Measurements from ENCODE around the gene FRMD3.

GRCh38 chr9:83270116-83270515 is 268.1 kb downstream of the FRMD3 start:
- TF ChIP-seq CTCF (IDR thresholded peaks at IDR 0.05; ENCODE audit: low read depth, low read length, missing input control) (no peak), SP1 (IDR thresholded peaks at IDR 0.05) (no peak), RAD21 (IDR thresholded peaks at IDR 0.05) (no peak), ATF3 (IDR thresholded peaks at IDR 0.05) (no peak), NR2F2 (IDR thresholded peaks at IDR 0.05) (no peak), EGR1 (IDR thresholded peaks at IDR 0.05; ENCODE audit: low read depth in 2 of 2) (no peak)
